GM18511 (cell line): ENCODE data around the gene RUNX1.

Experiments
- ATAC-seq: cut with Tn5 transposase; IDR thresholded peaks from one replicate; pipeline ENCODE4 v1.9.1; 2021; ENCODE audit warnings: mild to moderate bottlenecking, moderate library complexity; ENCODE audit not compliant: unreplicated experiment

The RUNX1 gene

DNA sequence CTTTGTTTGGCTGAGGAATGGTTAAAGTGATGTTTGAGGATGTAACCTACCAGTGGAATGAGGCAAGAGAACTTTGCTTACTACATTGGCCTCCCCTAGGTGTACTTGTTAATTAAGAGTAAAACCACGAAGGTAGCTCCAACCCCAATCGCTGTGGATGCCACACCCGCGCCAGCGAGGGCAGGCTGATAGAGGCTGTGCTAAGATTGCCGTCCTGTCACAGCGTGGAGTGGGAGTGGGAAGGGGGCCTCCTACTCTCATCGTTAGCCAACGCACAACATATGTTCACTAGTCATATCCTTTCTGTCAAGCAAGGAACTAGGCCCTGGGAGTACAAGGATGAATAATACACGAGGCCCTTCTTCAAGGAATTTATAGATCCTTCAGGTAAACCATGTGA is 99.6 kb downstream of the RUNX1 start:
- no peak for ATAC-seq

GRCh38 chr21:34949030-34949429 is 100.1 kb downstream of the RUNX1 start:
- no peak for ATAC-seq

DNA sequence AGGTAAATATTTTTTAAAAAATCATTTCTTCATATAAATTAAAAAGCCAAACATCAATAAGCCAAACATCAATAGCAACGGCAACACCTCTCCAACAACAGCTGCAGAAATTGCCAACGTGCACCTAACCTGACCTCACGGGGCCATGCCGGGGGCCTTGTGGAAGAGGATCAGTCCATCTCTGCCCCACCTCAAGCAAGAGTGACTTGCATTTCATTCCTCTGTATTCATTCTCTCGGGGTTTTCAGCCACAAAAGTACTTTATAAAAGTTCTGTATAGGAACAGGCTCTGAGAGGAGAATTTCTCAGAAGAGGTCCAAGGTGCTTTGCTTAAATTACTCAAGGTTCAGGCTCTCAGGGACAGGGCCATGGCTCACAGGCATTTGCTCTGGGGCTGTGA is 100.9 kb downstream of the RUNX1 start:
- no peak for ATAC-seq

DNA sequence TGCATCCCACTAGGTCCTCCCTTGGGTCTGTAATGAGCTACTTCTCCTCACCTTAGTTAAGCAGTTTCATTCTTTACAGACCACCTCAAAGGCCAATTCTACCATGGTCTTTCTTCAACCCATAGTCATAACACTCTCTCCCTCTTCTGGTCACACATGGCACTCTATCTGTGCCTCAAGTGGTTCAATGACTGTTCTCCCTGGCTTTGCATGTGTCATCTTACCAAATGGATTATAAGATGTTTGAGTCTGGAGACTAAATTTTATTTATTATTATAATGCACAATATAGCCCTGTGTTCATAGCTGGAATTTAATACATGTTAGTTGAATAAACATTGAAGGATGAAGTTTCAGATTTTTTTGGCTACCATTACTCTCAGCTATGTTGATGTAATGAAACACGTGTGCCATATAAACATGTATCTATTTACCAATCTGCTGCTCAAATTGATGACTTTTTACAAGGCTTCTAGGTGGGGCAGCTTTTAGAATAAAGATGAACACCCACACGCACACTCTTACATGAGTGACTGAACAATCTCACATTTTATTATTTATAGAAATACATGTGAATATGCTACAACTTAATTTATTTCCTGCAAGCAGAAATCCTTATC is 102.1 kb downstream of the RUNX1 start:
- ATAC-seq = no peak

GRCh38 chr21:34946385-34946840 is 102.7 kb downstream of the RUNX1 start:
- no peak for ATAC-seq

DNA sequence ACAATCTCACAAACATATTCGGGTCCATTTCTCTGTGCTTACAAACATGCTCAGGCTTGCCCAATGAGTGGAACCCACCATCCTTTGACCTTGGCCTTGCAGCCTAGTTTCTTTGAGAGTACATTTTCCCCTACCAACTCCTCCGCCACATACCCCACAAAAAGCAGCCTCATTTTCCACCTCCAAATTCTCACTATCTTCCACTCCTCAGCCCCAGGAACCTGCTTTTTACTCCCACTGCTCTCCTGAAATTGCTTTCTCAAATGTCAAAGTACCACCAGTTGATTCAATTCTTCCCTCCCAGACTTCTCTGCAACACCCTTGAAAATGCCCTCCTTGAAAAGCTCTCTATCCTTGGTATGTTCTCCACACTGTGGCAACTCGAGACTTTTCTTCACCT is 103.8 kb downstream of the RUNX1 start:
- ATAC-seq = no peak

DNA sequence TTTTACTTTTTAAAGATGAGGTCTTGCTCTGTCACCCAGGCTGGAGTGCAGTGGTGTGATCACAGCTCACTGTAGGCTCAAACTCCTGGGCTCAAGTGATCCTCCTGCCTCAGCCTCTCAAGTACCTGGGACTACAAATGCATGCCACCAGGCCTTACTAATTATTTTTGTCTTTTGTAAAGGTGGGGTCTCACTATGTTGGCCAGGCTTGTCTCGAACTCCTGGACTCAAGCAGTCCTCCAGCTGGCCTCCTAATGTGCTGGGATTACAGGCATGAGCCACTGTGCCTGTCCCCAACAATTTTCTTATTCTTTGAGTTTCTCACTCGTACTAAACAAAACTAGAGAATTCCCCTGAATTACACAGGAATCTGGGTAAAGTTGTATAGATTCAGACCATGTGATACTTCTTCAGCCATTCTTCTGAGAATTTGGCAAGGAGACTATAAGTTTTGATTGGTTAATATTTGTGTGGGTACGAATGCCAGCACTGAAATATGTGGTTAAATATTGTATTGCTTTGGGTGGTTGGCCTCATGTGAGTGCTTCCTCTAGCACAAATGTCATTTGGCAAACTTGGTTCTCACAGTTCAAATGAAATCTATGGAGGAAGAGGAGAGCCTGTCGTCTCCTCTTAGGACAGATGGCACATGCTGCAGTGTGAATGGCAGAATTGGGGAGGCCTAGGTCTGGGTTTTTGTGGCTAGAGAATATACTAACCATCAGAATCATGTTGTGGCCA is 104.9 kb downstream of the RUNX1 start:
- no peak for ATAC-seq

- ATAC-seq = no peak
Measured at GRCh38 chr21:34942911-34943310, 106.2 kb downstream of the RUNX1 start.

DNA sequence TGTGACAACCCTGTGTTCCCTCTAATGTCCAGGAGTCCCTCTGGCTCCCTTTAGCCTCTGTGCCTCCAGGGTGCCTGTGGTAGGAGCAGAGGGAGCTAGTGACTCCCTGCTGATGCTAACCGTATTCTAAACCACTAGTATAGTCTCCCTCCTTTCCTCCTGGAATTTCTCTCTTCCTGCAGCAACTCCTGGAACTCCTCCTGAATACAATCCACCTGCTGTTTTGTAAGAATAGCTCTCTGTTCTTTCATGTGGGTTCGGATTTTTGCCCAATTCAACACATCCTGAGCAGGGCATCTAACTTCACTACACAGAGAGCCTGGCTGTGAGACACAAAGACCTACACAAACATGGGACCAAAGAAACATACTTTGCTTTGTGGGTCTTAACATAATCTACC is 107.9 kb downstream of the RUNX1 start:
- ATAC-seq = no peak

DNA sequence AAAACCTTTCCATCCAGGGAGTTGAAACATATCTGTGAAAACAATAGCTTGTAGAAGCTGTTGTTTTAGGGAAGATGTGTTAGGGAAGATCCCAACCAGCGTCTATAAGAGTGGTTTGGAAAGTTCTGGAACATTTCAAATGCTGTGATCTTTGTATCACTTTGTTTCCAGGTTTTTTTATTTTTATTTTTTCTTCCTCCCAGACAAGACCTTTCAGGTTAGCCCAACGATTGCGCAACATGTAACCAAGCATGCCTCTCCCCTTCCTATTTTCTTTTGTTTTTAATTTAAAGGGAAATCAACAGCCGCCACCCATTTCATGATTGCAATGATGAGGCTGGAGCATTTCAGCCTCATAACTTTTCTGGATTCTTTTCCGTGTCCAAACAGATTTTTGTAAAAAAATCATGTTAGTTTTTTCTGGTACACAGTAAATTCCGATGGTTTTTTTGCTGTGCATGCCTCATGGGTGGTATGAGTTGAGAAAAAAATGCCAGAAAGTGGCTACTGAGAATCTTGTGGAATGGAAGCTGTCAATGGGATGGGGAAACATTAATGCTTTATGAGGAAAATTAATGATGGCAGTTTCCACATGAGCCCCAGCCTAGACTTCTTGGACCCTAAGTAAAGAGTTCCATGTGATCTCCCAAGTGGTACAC is 109.3 kb downstream of the RUNX1 start:
- no peak for ATAC-seq

DNA sequence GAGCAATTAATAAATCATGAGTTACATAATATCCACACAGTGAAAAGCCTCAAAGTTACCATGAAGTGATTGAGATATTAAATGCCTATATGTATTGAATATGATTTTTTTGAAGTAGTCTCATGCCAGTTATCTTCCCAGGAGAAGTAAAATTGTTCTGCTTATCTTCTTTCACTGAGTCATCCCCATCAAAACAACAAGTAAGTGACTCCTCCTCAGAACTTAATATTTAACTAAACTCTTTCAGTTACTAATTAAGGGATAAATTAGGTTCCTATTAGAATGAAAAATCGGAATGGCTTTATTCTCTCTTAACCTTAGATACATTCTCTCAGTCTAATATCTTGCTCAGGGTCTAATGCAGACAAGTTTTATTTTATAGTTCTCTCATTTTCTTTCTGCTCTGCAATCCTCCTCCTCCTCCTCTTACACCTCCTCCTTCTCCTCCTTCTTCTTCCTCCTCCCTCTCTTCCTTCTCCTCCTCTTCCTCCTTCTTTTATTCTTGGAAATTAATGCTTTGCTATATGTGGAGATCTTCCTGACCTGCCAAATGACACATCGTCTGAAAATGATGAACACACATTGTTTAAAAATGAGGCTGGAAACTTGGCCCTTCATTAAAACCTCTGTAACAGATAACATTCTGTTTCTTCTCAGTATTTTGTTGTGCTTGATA is 110.9 kb downstream of the RUNX1 start:
- no peak for ATAC-seq

DNA sequence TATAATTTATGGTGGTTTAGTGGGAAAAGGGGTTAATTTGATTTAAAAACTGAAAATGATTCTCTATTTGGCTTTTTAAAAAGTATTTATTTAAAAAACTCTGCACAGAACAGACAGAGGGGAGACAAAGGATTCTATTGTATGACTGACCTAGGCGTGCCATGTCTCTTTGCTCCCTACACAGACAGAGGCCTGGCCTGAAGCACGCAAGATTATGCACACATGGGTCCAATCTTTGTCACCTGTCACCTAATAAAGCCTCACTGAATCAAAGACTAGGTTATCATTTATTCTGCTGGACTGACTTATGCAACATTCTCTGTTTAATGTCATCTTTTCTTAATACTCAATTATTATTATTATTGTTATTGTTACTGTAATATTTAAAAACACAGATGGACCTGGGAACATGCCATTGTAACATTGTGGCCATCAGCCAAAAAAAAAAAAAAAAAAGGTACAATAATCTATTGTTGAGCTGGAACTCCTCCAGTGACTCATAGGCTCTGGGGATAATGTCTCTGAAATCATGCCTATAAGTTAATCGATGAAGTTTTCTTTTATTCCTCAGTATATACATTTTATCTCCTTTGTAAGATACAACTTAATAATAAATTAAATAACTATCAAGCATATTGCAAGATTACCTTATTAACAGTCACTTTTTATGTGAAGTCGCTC is 112.1 kb downstream of the RUNX1 start:
- no peak for ATAC-seq

GRCh38 chr21:34936371-34936789 is 112.7 kb downstream of the RUNX1 start:
- ATAC-seq = no peak

- no peak for ATAC-seq
Measured at GRCh38 chr21:34935898-34936297, 113.2 kb downstream of the RUNX1 start.

- no peak for ATAC-seq
Measured at GRCh38 chr21:34935452-34935851, 113.7 kb downstream of the RUNX1 start.

GRCh38 chr21:34934350-34934749 is 114.8 kb downstream of the RUNX1 start:
- ATAC-seq = no peak

DNA sequence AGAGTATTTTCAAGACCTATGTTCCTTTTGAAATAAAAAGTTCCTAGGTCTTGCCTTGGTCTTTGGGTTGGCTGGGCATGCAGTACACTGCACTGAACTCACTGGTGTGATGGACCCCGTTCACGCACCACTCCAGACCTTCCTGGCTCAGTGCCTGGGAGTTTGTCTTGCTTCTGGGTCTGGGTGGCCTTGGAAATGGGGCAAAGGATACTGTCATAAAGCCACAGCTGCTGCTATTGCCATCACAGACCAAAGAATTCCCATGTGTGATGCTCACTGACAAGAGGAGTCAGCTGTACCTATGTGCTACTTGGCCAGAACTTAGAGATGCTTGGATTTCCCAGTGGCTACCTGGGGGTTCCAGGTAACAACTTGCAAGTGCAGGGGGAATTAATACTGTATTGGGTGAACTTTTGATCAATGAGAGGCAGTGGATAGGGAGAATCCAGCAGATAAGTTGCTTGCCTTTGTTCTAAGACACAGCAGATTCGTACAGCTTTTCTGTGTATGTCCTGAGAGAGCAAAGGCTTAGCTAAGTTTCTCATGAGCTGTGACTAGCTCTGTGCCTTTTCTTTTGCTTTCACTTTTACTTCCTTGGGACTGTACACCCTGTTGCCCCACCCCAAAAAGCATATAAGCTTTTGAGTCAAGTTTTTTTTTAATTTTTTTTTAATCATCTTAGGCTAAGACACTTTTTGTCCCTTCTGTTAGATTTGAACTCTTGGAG is 115.3 kb downstream of the RUNX1 start:
- ATAC-seq = peak; percentile 78

GRCh38 chr21:34932233-34932632 is 116.9 kb downstream of the RUNX1 start:
- ATAC-seq = no peak

GRCh38 chr21:34930971-34931370 is 118.1 kb downstream of the RUNX1 start:
- ATAC-seq = no peak

GRCh38 chr21:34928637-34929036 is 120.5 kb downstream of the RUNX1 start:
- no peak for ATAC-seq
